Chondrocyte (in vitro differentiated cells): ENCODE results near the gene ARID5B. TPM values are rescaled to one million over a fixed set of nuclear protein-coding genes. Genes with fewer than 3 reads are reported as not detected.

Experiments
- DNase-seq: peaks from one replicate; pipeline ENCODE4 v3.0.0; 2021; ENCODE audit warnings: mixed read lengths, low spot score
- H3K27ac Mint-ChIP-seq: one replicate; pipeline ENCODE4 v1.8.0; 2021; ENCODE audit warnings: mild to moderate bottlenecking, moderate library complexity, mixed read lengths; ENCODE audit not compliant: unreplicated experiment
- H3K27me3 Mint-ChIP-seq: 2 replicates; pipeline ENCODE4 v1.8.0; 2021; ENCODE audit warnings: low read depth, mixed read lengths
- H3K36me3 Mint-ChIP-seq: 2 replicates; pipeline ENCODE4 v1.8.0; 2021; ENCODE audit warnings: low read depth, mixed read lengths
- H3K4me1 Mint-ChIP-seq: 2 replicates; pipeline ENCODE4 v1.8.0; 2021; ENCODE audit warnings: low read depth, mild to moderate bottlenecking, mixed read lengths
- H3K4me3 Mint-ChIP-seq: one replicate; pipeline ENCODE4 v1.8.0; 2021; ENCODE audit warnings: mild to moderate bottlenecking, moderate library complexity, mixed read lengths; ENCODE audit not compliant: unreplicated experiment
- H3K9me3 Mint-ChIP-seq: 2 replicates; pipeline ENCODE4 v1.8.0; 2021; ENCODE audit warnings: low read depth, mixed read lengths
- total RNA-seq: library from RNA; stranded (reverse); gene quantifications from 3 replicates; pipeline ENCODE4 v1.2.1, GENCODE V29; 2021
- TF ChIP-seq, protein P1 (sequence below): fragments of 200-600 bp; sonication (generic); IDR thresholded peaks from 2 replicates; pipeline ENCODE4 v1.5.0; 2021; ENCODE audit warnings: antibody characterized with exemption, mild to moderate bottlenecking, moderate library complexity

Gene ARID5B
- total RNA-seq, 1 donor from 2014 or later = 93.6 TPM

DNA sequence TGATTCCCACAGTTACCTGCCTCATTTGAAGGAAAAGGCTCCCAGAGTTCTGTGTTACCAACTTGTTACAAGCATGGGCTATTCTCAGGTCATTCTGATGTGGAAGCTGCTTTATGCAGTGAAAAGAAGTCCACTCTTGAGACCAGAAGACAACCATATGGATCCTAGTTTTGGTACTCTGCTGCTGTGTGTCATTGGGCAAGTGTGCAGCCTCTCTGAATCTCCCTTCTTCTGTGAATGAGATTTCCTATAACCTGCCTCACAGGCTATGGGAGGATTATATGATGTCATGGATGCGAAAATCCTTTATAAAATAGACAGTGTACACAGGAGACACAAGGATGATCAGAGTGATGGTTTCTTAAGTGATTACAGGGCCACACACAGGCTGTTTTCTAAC is 166.1 kb downstream of the ARID5B start:
- H3K9me3 Mint-ChIP-seq = no peaks in the 10 kb centered on the region
- H3K4me1 Mint-ChIP-seq = peaks cover 53% of the 10 kb centered on the region
- TF ChIP-seq, protein P1, sequence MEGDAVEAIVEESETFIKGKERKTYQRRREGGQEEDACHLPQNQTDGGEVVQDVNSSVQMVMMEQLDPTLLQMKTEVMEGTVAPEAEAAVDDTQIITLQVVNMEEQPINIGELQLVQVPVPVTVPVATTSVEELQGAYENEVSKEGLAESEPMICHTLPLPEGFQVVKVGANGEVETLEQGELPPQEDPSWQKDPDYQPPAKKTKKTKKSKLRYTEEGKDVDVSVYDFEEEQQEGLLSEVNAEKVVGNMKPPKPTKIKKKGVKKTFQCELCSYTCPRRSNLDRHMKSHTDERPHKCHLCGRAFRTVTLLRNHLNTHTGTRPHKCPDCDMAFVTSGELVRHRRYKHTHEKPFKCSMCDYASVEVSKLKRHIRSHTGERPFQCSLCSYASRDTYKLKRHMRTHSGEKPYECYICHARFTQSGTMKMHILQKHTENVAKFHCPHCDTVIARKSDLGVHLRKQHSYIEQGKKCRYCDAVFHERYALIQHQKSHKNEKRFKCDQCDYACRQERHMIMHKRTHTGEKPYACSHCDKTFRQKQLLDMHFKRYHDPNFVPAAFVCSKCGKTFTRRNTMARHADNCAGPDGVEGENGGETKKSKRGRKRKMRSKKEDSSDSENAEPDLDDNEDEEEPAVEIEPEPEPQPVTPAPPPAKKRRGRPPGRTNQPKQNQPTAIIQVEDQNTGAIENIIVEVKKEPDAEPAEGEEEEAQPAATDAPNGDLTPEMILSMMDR = no peak
- H3K27me3 Mint-ChIP-seq = no peaks in the 10 kb centered on the region
- peak overlapping the region; percentile 51 for H3K27ac Mint-ChIP-seq
- H3K36me3 Mint-ChIP-seq = peaks cover 61% of the 10 kb centered on the region
- H3K4me3 Mint-ChIP-seq = no peak overlapping the region
- no peak for DNase-seq

DNA sequence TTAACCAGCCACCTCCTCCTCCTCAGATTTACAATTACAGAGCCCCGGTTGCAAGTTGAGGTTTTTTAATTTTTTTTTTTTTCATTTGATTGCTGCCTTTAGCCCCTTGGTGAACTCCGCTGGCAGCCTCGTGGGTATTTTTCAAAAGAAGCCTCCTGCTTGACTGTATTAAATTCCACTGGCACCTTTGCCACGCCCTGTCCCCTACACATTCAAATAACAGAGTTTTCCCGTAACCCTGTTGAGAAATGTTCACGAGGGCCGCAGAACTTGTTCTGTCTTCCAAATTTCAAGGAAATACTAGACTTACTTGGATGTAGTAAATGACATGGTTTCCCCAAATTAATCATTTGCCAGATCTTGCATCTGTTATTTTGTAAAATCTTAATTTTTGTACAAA is 167.0 kb downstream of the ARID5B start:
- TF ChIP-seq, protein P1 = no peak
- Mint-ChIP-seq H3K4me3 (no peak overlapping the region), H3K9me3 (no peaks in the 10 kb centered on the region), H3K36me3 (peaks cover 65% of the 10 kb centered on the region), H3K27me3 (no peaks in the 10 kb centered on the region), H3K27ac (peak overlapping the region; percentile 57), H3K4me1 (peaks cover 54% of the 10 kb centered on the region)
- no peak for DNase-seq

DNA sequence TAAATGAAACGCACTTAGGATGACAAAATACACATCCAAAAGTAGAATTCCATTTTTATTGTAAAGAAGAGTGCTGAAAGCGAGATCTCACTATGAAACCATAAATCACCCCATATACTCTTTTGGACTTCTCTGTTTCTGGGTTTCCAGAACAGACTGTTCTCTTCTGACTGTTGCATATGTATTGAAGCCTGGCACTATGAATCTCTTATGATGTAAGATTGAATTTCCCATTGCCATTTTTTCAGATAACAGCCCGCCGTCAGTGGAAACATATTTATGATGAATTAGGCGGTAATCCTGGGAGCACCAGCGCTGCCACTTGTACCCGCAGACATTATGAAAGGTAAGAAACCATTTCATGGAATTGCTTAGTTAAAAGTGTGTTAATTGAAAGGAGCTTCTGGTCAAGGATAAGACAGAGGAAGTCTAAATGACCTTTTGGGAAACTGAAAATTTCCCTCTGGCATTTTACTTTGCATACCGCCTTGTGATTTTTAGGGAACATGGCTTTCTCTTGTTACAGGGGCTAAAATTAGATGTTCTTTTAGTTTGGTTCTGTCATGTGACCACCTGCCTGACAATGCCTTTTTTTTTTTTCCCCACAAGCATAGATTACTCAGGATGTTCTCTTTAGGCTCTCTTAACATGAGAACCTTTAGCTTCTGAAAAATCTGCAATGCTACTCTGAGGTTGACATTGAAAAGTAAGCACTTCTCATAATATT is 168.1 kb downstream of the ARID5B start:
- Mint-ChIP-seq H3K4me1 (peaks cover 56% of the 10 kb centered on the region), H3K36me3 (peaks cover 60% of the 10 kb centered on the region), H3K27me3 (no peaks in the 10 kb centered on the region), H3K4me3 (no peak overlapping the region), H3K27ac (peak overlapping the region; percentile 32), H3K9me3 (no peaks in the 10 kb centered on the region)
- TF ChIP-seq, protein P1 = no peak
- no peak for DNase-seq

DNA sequence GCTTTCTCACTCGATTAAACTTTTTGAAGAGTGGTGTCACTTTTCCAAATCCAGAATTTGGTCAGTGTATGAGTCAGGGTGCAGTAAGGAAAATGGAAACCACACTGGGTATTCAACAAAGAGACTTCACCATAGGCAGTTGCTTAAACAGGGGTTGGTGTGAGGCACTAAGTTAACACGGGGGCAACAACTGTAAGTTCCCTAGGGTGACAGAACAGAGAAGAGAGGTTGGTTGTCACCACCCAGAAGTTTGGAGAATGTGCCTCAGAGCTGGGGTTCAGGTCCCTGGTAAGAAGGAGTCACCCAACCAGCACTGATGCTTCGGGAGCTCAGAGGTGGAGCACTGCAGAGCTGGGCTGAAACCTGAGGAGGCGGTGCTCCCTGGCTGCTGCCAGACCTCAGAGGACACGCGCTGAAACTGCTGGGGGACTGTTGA is 170.4 kb downstream of the ARID5B start:
- no peak for DNase-seq
- Mint-ChIP-seq H3K36me3 (peaks cover 61% of the 10 kb centered on the region), H3K27me3 (no peaks in the 10 kb centered on the region), H3K9me3 (no peaks in the 10 kb centered on the region), H3K4me1 (peaks cover 73% of the 10 kb centered on the region), H3K4me3 (no peak overlapping the region), H3K27ac (peak overlapping the region; percentile 76)
- TF ChIP-seq, protein P1 = no peak

DNA sequence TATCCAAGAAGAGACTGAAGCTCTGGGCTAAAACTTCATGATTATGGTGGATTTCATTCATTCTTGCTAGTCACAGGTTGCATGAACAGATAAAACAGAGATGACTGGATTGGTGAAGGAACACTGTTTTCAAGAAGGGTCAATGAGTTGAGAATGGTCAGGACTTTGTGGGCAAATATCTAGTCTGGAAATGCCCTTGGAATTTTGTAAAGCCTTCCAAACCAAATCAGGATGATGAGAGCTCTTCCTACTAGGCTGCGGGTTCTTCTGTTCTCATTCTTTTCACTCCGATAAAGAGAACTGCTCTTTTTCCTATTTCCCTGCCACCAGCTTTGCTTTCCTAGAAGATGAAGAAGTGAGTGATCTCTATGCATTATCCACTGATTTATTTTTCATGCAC is 171.4 kb downstream of the ARID5B start:
- Mint-ChIP-seq H3K36me3 (peaks cover 58% of the 10 kb centered on the region), H3K4me1 (peaks cover 82% of the 10 kb centered on the region), H3K9me3 (no peaks in the 10 kb centered on the region), H3K4me3 (no peak overlapping the region), H3K27me3 (no peaks in the 10 kb centered on the region), H3K27ac (peak overlapping the region; percentile 62)
- TF ChIP-seq, protein P1 = no peak
- no peak for DNase-seq
